Upper lobe of left lung (tissue), 4 donors: ENCODE measurements around the gene MISP.

ENCODE experiments used
- CTCF ChIP-seq, 6 experiments: fragments of 450-650 bp in 4 of 6; fragments of 200-600 bp in 2 of 6; sonication (generic) in 2 of 6; IDR thresholded peaks; one replicate each; pipeline ENCODE4 v1.5.1; 2016 to 2019; ENCODE audit warnings: antibody characterized with exemption in 6 of 6
- EP300 ChIP-seq, 4 donors: sonication (generic); formaldehyde crosslinking; IDR thresholded peaks; one replicate each; pipeline ENCODE4 v1.5.1; 2017; ENCODE audit warnings: antibody characterized with exemption in 4 of 4, control low read depth in 2 of 4
- POLR2AphosphoS5 ChIP-seq, 2 donors: sonication (generic); formaldehyde crosslinking; IDR thresholded peaks; one replicate each; pipeline ENCODE4 v1.5.1; 2017; ENCODE audit warnings: antibody characterized with exemption in 2 of 2

- TF ChIP-seq POLR2AphosphoS5 (IDR thresholded peaks at IDR 0.05) (no peak), CTCF (IDR thresholded peaks at IDR 0.05) (no peak), EP300 (IDR thresholded peaks at IDR 0.05) (no peak)
Measured at GRCh38 chr19:732148-733069, 18.5 kb upstream of the MISP start.
